GM21360 (cell line): Measurements from ENCODE around the gene BANF2.
"Not testable (repeated sequence)": the region's sequence is repeated elsewhere in the genome, so short reads cannot be mapped to it uniquely, and the experiment has no call there.

ENCODE experiments used
- ATAC-seq: cut with Tn5 transposase; IDR thresholded peaks from one replicate; pipeline ENCODE4 v1.9.1; 2021; ENCODE audit warnings: mild to moderate bottlenecking, moderate library complexity; ENCODE audit not compliant: unreplicated experiment

The BANF2 gene

GRCh38 chr20:17682103-17682888 lies 17.5 kb upstream of the BANF2 start, which contains the start of gene RRBP1:
TSS of gene RRBP1 (minus strand) at chr20:17682242. CDS start at chr20:17660507, 21,735 bp downstream.
- ATAC-seq = peak; percentile 86

DNA sequence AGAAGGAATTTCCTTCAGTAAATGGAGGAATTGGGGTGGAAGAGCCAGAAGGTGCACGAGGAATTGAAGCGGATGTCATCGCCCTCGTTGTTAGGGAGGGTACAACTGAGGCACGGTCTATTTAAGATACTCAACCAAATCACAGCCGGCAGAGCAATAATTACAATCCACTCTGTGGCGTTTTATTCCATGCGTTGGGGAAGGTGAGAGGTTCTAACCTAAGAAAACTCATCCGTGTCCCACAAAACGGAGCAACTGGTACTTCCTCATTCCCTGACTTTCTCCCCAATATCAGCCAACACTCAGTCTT lies 16.9 kb upstream of the BANF2 start:
- no peak for ATAC-seq

GRCh38 chr20:17683218-17684076 lies 16.3 kb upstream of the BANF2 start:
- ATAC-seq = no peak

- no peak for ATAC-seq
These were observed 15.5 kb upstream of the BANF2 start for GRCh38 chr20:17684077-17684888.

DNA sequence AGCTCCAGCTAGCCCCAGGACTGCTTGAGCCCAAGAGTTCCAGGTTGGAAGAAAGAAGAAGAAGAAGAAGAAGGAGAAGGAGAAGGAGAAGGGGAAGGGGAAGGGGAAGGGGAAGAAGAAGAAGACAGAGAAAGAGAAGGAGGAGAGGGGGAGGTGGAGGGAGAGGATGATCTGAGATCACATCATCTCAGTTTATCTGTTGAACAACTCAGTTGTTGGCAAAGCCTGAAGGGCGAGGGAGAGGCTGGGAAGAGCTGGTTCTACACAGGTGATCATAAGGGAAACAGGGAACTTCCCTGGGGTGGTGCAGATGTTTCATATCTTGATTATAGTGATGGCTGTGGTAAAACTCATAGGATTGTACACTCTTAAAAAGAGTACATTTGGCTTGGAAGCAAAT lies 14.6 kb upstream of the BANF2 start:
- ATAC-seq = no peak

GRCh38 chr20:17687800-17688199 lies 12.0 kb upstream of the BANF2 start:
- no peak for ATAC-seq

DNA sequence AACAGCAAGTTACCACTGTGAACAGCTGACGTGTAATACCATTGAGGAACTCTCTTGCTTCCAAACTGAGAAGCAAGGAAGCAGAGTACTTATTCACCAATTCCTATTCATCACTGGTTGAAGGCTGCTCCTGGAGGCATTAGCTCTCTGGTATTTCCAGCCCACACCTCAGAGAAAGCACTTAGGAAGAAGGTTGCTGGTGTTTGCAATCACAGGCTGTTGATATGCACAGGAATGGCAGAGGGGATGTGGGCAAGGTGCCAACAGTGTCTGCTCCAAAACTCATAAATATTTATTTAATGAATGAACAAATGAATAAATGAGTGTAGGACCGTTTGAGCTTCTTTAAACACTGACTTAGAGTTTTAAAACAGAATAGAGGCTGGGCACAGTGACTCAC lies 10.8 kb upstream of the BANF2 start:
- no peak for ATAC-seq

DNA sequence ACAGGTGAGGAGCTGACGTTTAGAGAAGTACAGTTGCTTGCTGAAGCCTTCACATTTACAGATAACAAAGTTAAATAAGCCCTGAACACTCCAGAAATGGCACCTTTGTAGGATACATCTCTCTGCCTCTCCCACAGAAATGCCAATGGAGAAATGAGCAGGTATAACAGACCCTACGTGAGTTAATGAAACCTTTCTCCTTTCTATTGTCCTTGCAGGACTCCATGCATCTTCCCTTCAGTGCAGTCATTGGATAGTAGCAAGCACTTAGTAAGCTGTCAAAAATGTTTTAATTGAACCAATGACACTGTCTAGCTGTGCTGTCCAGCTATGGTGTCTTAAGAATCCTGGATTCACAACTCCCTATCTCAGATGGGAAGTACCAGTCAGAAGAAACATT lies 9.6 kb upstream of the BANF2 start:
- no peak for ATAC-seq

- ATAC-seq = no peak
These were observed 8.0 kb upstream of the BANF2 start for GRCh38 chr20:17691758-17692157.

DNA sequence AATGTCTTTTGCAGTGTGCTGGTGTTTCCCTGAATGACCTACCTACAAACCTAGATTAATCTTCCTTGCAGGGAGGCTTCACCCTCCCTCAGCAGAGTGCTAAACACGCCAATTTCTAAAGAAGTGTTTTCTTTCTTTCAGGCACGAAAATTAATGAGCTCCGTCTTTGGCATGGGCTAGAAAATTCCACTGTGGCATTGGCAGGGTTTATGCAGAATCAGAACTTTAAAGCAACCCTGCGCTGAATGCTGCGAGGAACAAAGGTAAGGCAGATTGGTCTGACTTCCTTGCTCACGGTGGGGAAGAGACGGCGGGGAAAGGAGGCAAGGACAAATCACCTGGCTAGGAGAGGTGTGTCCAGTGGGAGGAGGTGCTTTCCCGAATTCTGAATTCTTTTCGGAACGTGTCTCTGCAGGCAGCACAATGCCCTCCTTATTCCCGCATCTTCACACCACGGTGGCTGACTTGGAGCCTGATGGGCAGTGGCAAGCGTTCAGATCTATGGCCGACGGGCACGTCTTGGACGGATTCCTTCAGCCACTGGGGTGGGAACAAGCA lies 6.2 kb upstream of the BANF2 start:
- no peak for ATAC-seq

DNA sequence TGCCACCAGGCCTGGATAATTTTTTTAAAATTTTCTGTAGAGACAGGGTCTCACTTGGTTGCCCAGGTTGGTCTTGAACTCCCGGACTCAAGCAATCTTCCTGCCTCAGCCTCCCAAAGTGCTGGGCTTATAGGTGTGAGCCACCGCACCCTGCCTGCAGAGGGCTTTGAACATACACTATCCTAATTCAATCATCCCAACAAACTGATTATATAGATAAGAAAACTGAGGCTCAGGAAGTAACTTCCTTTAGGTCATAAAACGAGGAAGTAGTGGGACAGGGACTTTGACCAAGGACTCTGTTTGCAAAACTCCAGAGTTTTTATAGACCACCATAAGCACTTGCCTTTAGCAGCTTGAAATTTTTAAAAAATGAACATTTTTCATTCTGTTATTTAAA lies 5.0 kb upstream of the BANF2 start:
- ATAC-seq = no peak

- ATAC-seq = no peak
These were observed 3.5 kb upstream of the BANF2 start for GRCh38 chr20:17696287-17696686.

GRCh38 chr20:17697171-17697570 lies 2.6 kb upstream of the BANF2 start:
- ATAC-seq = no peak

- ATAC-seq = no peak
These were observed 1.4 kb upstream of the BANF2 start for GRCh38 chr20:17698384-17698783.

DNA sequence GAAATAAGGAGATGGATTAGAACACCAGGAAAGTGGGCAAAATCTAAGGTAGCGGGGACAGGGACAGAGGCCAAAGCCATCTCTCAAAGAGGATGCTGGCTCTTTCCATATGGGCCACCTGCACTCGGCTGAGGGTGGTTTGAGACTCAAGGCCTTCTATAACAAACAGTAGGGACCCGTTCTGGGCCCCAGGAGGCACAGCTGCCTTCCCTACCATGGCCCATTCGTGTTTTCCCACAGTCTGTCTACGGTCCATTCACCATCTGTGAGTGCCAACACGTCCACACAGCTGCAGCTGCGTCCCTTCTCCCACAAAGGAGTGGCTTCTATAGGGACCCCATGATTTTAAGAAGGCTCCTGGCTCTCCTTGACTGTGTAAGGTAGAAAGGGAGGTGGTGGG lies 871 bp downstream of the BANF2 start:
- no peak for ATAC-seq

GRCh38 chr20:17701826-17702225 lies 2.1 kb downstream of the BANF2 start:
- no peak for ATAC-seq

GRCh38 chr20:17704589-17705317 lies 5.0 kb downstream of the BANF2 start:
- no peak for ATAC-seq

- no peak for ATAC-seq
These were observed 6.2 kb downstream of the BANF2 start for GRCh38 chr20:17705916-17706315.

DNA sequence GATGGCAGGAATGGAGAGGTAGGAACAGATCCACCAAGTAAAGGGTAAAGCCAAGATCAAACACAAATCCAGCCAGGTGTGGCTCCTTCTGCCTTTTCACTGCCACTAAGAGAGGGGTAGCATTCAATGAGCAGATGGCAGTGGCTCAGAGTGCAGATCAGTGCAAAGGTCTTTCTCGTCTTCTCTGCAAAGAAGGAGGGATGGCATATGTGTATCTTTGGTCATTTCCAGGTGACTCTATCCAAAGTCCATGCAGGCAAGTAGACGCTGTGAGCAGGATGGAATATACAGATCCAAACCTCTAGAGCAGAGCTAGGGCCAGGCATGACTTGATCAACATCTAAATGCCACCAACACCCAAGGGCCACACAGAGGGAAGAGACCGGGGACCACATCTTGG lies 6.9 kb downstream of the BANF2 start:
- no peak for ATAC-seq

- not testable (repeated sequence) for ATAC-seq
These were observed 8.2 kb downstream of the BANF2 start for GRCh38 chr20:17707951-17708350.
